Activated CD4-positive, alpha-beta memory T cell treated with anti-CD3 and anti-CD28 coated beads for 36 hours (primary cell): ENCODE data around the gene ACOX2. TPM values are rescaled to one million over a fixed set of nuclear protein-coding genes. Genes with fewer than 3 reads are reported as not detected.

Experiments
- CTCF ChIA-PET: fragments of 350-600 bp; sonication (Branson Sonifier 250); formaldehyde crosslinking; loops from one replicate; lab custom pipeline; 2021; ENCODE audit warnings: antibody characterized with exemption, inconsistent platforms; lab: Charles Lee
- POLR2A ChIA-PET: fragments of 350-600 bp; sonication (Branson Sonifier 250); formaldehyde crosslinking; loops from one replicate; lab custom pipeline; 2021; ENCODE audit warnings: antibody characterized with exemption; lab: Charles Lee
- DNase-seq: peaks from one replicate; pipeline ENCODE4 v3.0.0-alpha.2; 2020
- H3K27ac Mint-ChIP-seq: one replicate; pipeline ENCODE4 v1.8.0; 2021; ENCODE audit warnings: mixed read lengths
- H3K27me3 Mint-ChIP-seq: one replicate; pipeline ENCODE4 v1.8.0; 2021; ENCODE audit warnings: mixed read lengths
- H3K36me3 Mint-ChIP-seq: one replicate; pipeline ENCODE4 v1.8.0; 2021; ENCODE audit warnings: mixed read lengths
- H3K4me1 Mint-ChIP-seq: one replicate; pipeline ENCODE4 v1.8.0; 2021; ENCODE audit warnings: low read depth, mixed read lengths
- H3K4me3 Mint-ChIP-seq: one replicate; pipeline ENCODE4 v1.8.0; 2021; ENCODE audit warnings: mild to moderate bottlenecking, mixed read lengths
- H3K9me3 Mint-ChIP-seq: one replicate; pipeline ENCODE4 v1.8.0; 2021; ENCODE audit warnings: mixed read lengths
- intact Hi-C: fragments of 100-400 bp; cut with micrococcal nuclease; formaldehyde crosslinking; loops from one replicate; pipeline ENCODE4 v1.15.1; 2023
- total RNA-seq, 2 experiments: library from RNA; stranded (reverse); gene quantifications; one replicate each; pipeline ENCODE4 v1.2.3, GENCODE V29; 2021

Gene ACOX2
- total RNA-seq, 2 experiments from 2014 or later = not detected

- no peaks in the 10 kb centered on the region for H3K36me3 Mint-ChIP-seq
- no peaks in the 10 kb centered on the region for H3K27me3 Mint-ChIP-seq
- H3K9me3 Mint-ChIP-seq = no peaks in the 10 kb centered on the region
- ChIA-PET POLR2A (no interaction called here), CTCF (interaction anchor here (1.0 to 10.9 kb wide), 3 partner anchors 20 to 102 kb away, joined by 3 to 223 read pairs (median 4); no protein-coding TSS in a partner anchor)
- no peak for DNase-seq
- intact Hi-C loops = no loop called here
- H3K4me1 Mint-ChIP-seq = peaks cover 4% of the 10 kb centered on the region
- no peak overlapping the region for H3K27ac Mint-ChIP-seq
- no peak overlapping the region for H3K4me3 Mint-ChIP-seq
Observed at GRCh38 chr3:58565621-58566397, 28.8 kb upstream of the ACOX2 start.

GRCh38 chr3:58564456-58565160, 27.6 kb upstream of the ACOX2 start:
- ChIA-PET CTCF (interaction anchor here (10.9 kb wide), 1 partner anchor 66 kb away, joined by 223 read pairs; no protein-coding TSS in a partner anchor), POLR2A (no interaction called here)
- Mint-ChIP-seq H3K27ac (no peak overlapping the region), H3K9me3 (no peaks in the 10 kb centered on the region), H3K27me3 (no peaks in the 10 kb centered on the region), H3K36me3 (no peaks in the 10 kb centered on the region), H3K4me3 (no peak overlapping the region), H3K4me1 (peaks cover 4% of the 10 kb centered on the region)
- intact Hi-C loops = no loop called here
- no peak for DNase-seq

DNA sequence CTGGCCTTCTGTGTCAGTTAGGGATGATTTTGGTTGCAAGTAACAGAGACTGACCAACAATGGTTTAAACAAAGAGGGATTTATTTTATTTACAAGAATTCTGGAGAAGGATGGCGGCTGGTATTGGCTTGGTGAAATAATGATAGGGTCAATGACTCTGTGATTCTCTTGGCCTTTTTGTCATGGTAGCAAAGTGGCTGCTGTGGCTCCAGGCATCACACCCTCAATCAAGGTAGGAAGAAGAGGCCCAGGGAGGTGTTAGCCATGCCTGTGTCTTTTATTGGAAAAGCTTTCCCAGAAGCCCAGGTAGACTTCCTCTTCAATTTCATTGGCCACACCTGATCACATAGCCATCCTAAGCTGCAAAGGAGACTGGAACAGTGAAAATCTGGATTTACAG, 27.1 kb upstream of the ACOX2 start:
- Mint-ChIP-seq H3K27me3 (no peaks in the 10 kb centered on the region), H3K9me3 (no peaks in the 10 kb centered on the region), H3K4me1 (peaks cover 4% of the 10 kb centered on the region), H3K36me3 (no peaks in the 10 kb centered on the region), H3K27ac (no peak overlapping the region), H3K4me3 (no peak overlapping the region)
- POLR2A ChIA-PET = no interaction called here
- intact Hi-C loops = no loop called here
- DNase-seq = no peak
- CTCF ChIA-PET = no interaction called here

DNA sequence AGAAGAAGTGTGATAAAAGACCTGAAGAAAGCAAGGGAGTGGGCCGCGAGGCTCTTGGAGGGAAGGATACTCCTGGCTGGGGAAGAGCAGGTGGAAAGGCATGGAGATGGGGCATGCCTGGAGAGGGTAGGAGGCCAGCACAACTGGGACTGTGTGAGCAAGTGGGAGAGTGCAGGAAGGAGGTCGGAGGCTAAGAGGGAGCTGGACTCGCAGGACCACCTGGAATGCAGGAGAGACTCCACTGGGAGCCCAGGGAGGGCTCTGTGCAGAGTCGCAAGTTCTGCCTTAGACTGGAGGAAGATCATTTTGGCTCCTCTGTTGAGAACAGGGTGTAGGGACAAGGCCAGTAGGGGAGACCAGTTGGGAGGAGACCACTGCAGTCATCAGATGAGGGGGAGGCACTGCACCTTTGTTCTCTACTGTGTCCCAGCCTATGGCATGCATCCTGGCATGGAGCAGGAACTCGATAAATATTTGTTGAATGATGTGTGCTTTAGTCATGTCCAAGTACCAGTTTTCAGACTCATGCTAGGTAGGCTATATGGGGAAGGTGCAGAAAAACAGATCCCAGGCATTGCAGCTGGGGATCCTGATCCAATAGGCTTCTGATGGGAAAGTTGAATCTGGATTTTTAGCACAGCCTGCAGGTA, 26.5 kb upstream of the ACOX2 start:
- Mint-ChIP-seq H3K36me3 (no peaks in the 10 kb centered on the region), H3K4me1 (no peaks in the 10 kb centered on the region), H3K4me3 (no peak overlapping the region), H3K27ac (no peak overlapping the region), H3K9me3 (no peaks in the 10 kb centered on the region), H3K27me3 (no peaks in the 10 kb centered on the region)
- DNase-seq = no peak
- CTCF ChIA-PET = no interaction called here
- intact Hi-C loops = no loop called here
- POLR2A ChIA-PET = interaction anchor here (0.7 kb wide), 1 partner anchor 53 kb away, joined by 4 read pairs; no protein-coding TSS in a partner anchor

DNA sequence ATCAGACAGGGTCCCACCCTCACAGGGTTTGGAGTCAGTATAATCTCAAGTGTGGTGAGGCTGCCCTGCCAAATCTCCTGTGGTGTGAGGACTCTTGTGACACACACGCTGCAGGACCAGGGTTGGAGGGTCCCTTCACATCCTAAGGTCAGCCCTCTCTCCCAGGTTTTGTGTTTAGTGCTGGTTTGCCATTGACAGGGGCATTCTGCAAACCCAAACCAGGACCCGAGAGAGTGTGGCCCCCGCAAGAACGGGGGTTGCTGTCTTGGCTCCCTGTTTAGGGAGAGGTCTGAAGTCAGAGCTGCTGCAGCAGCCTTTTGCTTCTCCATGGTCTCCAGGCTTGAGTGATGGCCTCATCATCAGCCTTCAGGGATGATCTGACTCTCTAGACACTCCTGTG, 25.5 kb upstream of the ACOX2 start:
- Mint-ChIP-seq H3K9me3 (no peaks in the 10 kb centered on the region), H3K4me1 (no peaks in the 10 kb centered on the region), H3K27me3 (no peaks in the 10 kb centered on the region), H3K27ac (no peak overlapping the region), H3K36me3 (no peaks in the 10 kb centered on the region), H3K4me3 (no peak overlapping the region)
- ChIA-PET POLR2A (no interaction called here), CTCF (interaction anchor here (5.1 kb wide), 1 partner anchor 68 kb away, joined by 18 read pairs; no protein-coding TSS in a partner anchor)
- DNase-seq = no peak
- intact Hi-C loops = no loop called here

DNA sequence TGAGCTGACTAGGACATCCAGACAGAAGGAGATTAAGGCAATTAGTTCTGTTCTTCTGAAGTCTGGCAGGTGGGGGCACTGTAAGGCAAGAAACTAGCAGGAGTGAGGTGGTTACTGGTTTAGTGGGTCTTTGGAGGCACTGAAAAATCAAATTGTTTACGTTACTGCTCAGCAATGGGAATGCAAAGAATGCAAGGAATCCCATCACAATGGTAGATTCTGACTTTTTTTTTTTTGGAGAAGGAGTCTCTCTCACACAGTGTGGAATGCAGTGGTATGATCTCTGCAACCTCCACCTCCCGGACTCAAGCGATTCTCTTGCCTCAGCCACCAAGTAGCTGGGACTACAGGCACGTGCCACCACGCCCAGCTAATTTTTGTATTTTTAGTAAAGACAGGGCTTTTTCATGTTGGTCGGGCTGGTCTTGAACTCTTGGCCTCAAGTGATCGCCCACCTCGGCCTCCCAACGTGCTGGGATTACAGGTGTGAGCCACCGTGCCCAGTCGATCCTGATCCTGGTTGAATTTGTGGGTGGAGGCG, 23.9 kb upstream of the ACOX2 start:
- no peak for DNase-seq
- no peaks in the 10 kb centered on the region for H3K9me3 Mint-ChIP-seq
- no peaks in the 10 kb centered on the region for H3K27me3 Mint-ChIP-seq
- H3K36me3 Mint-ChIP-seq = no peaks in the 10 kb centered on the region
- ChIA-PET CTCF (interaction anchor here (2.7 to 5.1 kb wide), 2 partner anchors 8 to 69 kb away, joined by 13 to 18 read pairs; no protein-coding TSS in a partner anchor), POLR2A (no interaction called here)
- intact Hi-C loops = no loop called here
- no peaks in the 10 kb centered on the region for H3K4me1 Mint-ChIP-seq
- H3K27ac Mint-ChIP-seq = no peak overlapping the region
- no peak overlapping the region for H3K4me3 Mint-ChIP-seq

- no peaks in the 10 kb centered on the region for H3K27me3 Mint-ChIP-seq
- no peaks in the 10 kb centered on the region for H3K4me1 Mint-ChIP-seq
- H3K36me3 Mint-ChIP-seq = no peaks in the 10 kb centered on the region
- DNase-seq = no peak
- no peak overlapping the region for H3K27ac Mint-ChIP-seq
- CTCF ChIA-PET = interaction anchor here (2.7 to 5.1 kb wide), 2 partner anchors 9 to 70 kb away, joined by 13 to 18 read pairs; no protein-coding TSS in a partner anchor
- H3K4me3 Mint-ChIP-seq = no peak overlapping the region
- no peaks in the 10 kb centered on the region for H3K9me3 Mint-ChIP-seq
- intact Hi-C loops = no loop called here
- POLR2A ChIA-PET = no interaction called here
Observed at GRCh38 chr3:58559586-58559985, 22.6 kb upstream of the ACOX2 start.

DNA sequence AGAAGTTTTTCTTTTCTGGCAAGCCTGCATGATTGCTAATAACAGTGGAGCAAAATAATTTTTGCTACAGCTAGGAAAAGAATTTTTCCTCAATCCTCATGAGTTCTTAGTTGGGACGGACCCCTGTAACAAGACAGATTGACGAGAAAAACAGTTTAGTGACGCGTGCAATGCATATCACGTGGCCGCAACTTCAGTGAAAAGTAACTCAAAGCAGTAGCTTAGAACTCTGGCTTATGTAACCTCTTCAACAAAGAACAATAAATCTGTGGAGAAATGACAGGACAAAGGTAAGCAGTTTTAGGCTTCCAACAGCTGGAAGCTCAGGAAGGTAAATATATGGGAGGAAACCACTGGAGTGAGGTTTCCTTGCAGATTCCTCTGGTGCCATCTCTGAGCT, 20.5 kb upstream of the ACOX2 start:
- Mint-ChIP-seq H3K4me3 (no peak overlapping the region), H3K9me3 (no peaks in the 10 kb centered on the region), H3K27ac (no peak overlapping the region), H3K36me3 (no peaks in the 10 kb centered on the region), H3K27me3 (no peaks in the 10 kb centered on the region), H3K4me1 (no peaks in the 10 kb centered on the region)
- DNase-seq = no peak
- ChIA-PET CTCF (interaction anchor here (2.5 to 5.1 kb wide), 2 partner anchors 11 to 73 kb away, joined by 15 to 18 read pairs; no protein-coding TSS in a partner anchor), POLR2A (no interaction called here)
- intact Hi-C loops = no loop called here

- no peak overlapping the region for H3K4me3 Mint-ChIP-seq
- CTCF ChIA-PET = interaction anchor here (2.5 kb wide), 1 partner anchor 12 kb away, joined by 15 read pairs; no protein-coding TSS in a partner anchor
- no peak for DNase-seq
Observed at GRCh38 chr3:58556761-58557221, 19.8 kb upstream of the ACOX2 start.

DNA sequence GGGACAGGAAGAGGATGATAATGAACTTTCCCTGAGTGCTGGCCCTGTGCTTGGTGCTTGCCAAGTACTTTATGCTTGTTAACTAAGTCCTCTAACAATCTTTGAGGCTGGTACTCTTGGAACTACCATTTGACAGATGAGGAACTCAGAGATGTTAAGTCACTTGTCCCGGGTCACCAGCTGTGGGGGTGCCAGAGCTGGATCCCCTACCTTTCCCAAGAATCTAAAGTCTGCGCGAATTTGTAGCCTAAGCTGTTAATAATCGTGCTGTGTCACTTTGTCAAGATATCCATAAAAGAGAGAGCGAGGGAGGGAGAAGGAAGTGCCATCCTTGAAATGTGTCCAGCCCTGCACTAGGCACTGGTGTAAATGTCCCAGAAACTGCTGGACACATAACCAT, 19.0 kb upstream of the ACOX2 start:
- Mint-ChIP-seq H3K4me1 (no peaks in the 10 kb centered on the region), H3K27me3 (no peaks in the 10 kb centered on the region), H3K9me3 (peaks cover 8% of the 10 kb centered on the region), H3K4me3 (no peak overlapping the region), H3K27ac (no peak overlapping the region), H3K36me3 (no peaks in the 10 kb centered on the region)
- ChIA-PET CTCF (interaction anchor here (2.5 kb wide), 1 partner anchor 13 kb away, joined by 15 read pairs; no protein-coding TSS in a partner anchor), POLR2A (no interaction called here)
- intact Hi-C loops = no loop called here
- no peak for DNase-seq

More at GRCh38 chr3:58556761-58557221, 19.8 kb upstream of the ACOX2 start:
- Mint-ChIP-seq H3K27me3 (no peaks in the 10 kb centered on the region), H3K27ac (no peak overlapping the region), H3K4me1 (no peaks in the 10 kb centered on the region), H3K36me3 (no peaks in the 10 kb centered on the region), H3K9me3 (peaks cover 5% of the 10 kb centered on the region)
- POLR2A ChIA-PET = no interaction called here
- intact Hi-C loops = no loop called here

- no peak for DNase-seq
- Mint-ChIP-seq H3K36me3 (no peaks in the 10 kb centered on the region), H3K27ac (no peak overlapping the region), H3K9me3 (peaks cover 8% of the 10 kb centered on the region), H3K4me1 (no peaks in the 10 kb centered on the region), H3K4me3 (no peak overlapping the region), H3K27me3 (no peaks in the 10 kb centered on the region)
- intact Hi-C loops = no loop called here
- ChIA-PET CTCF (interaction anchor here (0.6 kb wide), 1 partner anchor 558 kb away, joined by 3 read pairs; no protein-coding TSS in a partner anchor), POLR2A (interaction anchor here (0.5 kb wide), 1 partner anchor 487 kb away, joined by 3 read pairs; no protein-coding TSS in a partner anchor)
Observed at GRCh38 chr3:58555203-58555602, 18.2 kb upstream of the ACOX2 start.
